Putamen (tissue), 1 donor: Measurements from ENCODE around the gene GOLPH3.
"Not testable (repeated sequence)": the region's sequence is repeated elsewhere in the genome, so short reads cannot be mapped to it uniquely, and the experiment has no call there.

Source experiments
- DNase-seq: peaks from one replicate; pipeline ENCODE4 v3.0.0-alpha.2; 2016; ENCODE audit warnings: low spot score

GOLPH3 gene

GRCh38 chr5:32098890-32099310 lies 75.2 kb downstream of the GOLPH3 start:
- no peak for DNase-seq

GRCh38 chr5:32098291-32098690 lies 75.8 kb downstream of the GOLPH3 start:
- DNase-seq = no peak

GRCh38 chr5:32096891-32097595 lies 77.1 kb downstream of the GOLPH3 start:
- DNase-seq = no peak

GRCh38 chr5:32095261-32095671 lies 78.9 kb downstream of the GOLPH3 start:
- no peak for DNase-seq

GRCh38 chr5:32094691-32095090 lies 79.4 kb downstream of the GOLPH3 start:
- no peak for DNase-seq

GRCh38 chr5:32092938-32093812 lies 80.9 kb downstream of the GOLPH3 start:
- peak; percentile 58 for DNase-seq

- no peak for DNase-seq
Observed at GRCh38 chr5:32090755-32091128, 83.4 kb downstream of the GOLPH3 start.

- no peak for DNase-seq
Observed at GRCh38 chr5:32090026-32090754, 83.9 kb downstream of the GOLPH3 start.

- DNase-seq = no peak
Observed at GRCh38 chr5:32089146-32090000, 84.7 kb downstream of the GOLPH3 start.

GRCh38 chr5:32088214-32088613 lies 85.9 kb downstream of the GOLPH3 start:
- no peak for DNase-seq

- no peak for DNase-seq
Observed at GRCh38 chr5:32087086-32088082, 86.7 kb downstream of the GOLPH3 start.

- DNase-seq = peak; percentile 47
Observed at GRCh38 chr5:32083981-32084430, 90.1 kb downstream of the GOLPH3 start.

GRCh38 chr5:32082701-32083100 lies 91.4 kb downstream of the GOLPH3 start:
- DNase-seq = no peak

- DNase-seq = not testable (repeated sequence)
Observed at GRCh38 chr5:32080565-32080964, 93.6 kb downstream of the GOLPH3 start.

- not testable (repeated sequence) for DNase-seq
Observed at GRCh38 chr5:32078855-32079254, 95.3 kb downstream of the GOLPH3 start.

- peak; percentile 64 for DNase-seq
Observed at GRCh38 chr5:32076699-32077695, 97.1 kb downstream of the GOLPH3 start.
